Parathyroid adenoma (tissue), 2 donors: ENCODE measurements around the gene EVI2B.
"Not testable (repeated sequence)": the region's sequence is repeated elsewhere in the genome, so short reads cannot be mapped to it uniquely, and the experiment has no call there.

Experiments
- H2AFZ ChIP-seq: fragments of 300-600 bp; sonication (generic); one replicate; pipeline ENCODE4 v1.7.0; 2017; ENCODE audit warnings: antibody characterized with exemption, mild to moderate bottlenecking
- H3K27ac ChIP-seq: fragments of 300-600 bp; sonication (generic); one replicate; pipeline ENCODE4 v1.7.0; 2017
- H3K27me3 ChIP-seq: fragments of 300-600 bp; sonication (generic); one replicate; pipeline ENCODE4 v1.7.0; 2017; ENCODE audit warnings: low read length; ENCODE audit not compliant: control insufficient read depth, insufficient read depth
- H3K36me3 ChIP-seq: fragments of 300-600 bp; sonication (generic); one replicate; pipeline ENCODE4 v1.7.0; 2017; ENCODE audit warnings: low read length; ENCODE audit not compliant: control insufficient read depth, insufficient read depth
- H3K4me1 ChIP-seq: fragments of 300-600 bp; sonication (generic); one replicate; pipeline ENCODE4 v1.7.0; 2017; ENCODE audit warnings: control low read depth
- H3K4me2 ChIP-seq: fragments of 300-600 bp; sonication (generic); one replicate; pipeline ENCODE4 v1.7.0; 2017; ENCODE audit warnings: low read length
- H3K4me3 ChIP-seq: fragments of 300-600 bp; sonication (generic); one replicate; pipeline ENCODE4 v1.7.0; 2017; ENCODE audit warnings: low read depth, low read length
- H3K79me2 ChIP-seq: fragments of 300-600 bp; sonication (generic); one replicate; pipeline ENCODE4 v1.7.0; 2017; ENCODE audit warnings: control low read depth
- H3K9ac ChIP-seq: fragments of 300-600 bp; sonication (generic); one replicate; pipeline ENCODE4 v1.7.0; 2017; ENCODE audit warnings: mild to moderate bottlenecking
- H3K9me3 ChIP-seq: fragments of 300-600 bp; sonication (generic); one replicate; pipeline ENCODE4 v1.7.0; 2017; ENCODE audit warnings: low read length; ENCODE audit not compliant: control insufficient read depth
- CTCF ChIP-seq: fragments of 300-600 bp; sonication (generic); IDR thresholded peaks from one replicate; pipeline ENCODE4 v1.7.0; 2017; ENCODE audit warnings: antibody characterized with exemption, mild to moderate bottlenecking
- donor health status: primary hyperparathyroidism.

EVI2B gene

GRCh38 chr17:31272803-31273202 lies 41.1 kb downstream of the EVI2B start:
- no peaks in the 10 kb centered on the region for H3K9me3 ChIP-seq
- H3K9ac ChIP-seq: no peak overlapping the region
- H3K4me3 ChIP-seq: no peak overlapping the region
- TF ChIP-seq CTCF: no peak
- no peaks in the 10 kb centered on the region for H3K27me3 ChIP-seq
- H3K79me2 ChIP-seq: no peaks in the 10 kb centered on the region
- no peaks in the 10 kb centered on the region for H3K36me3 ChIP-seq
- no peak overlapping the region for H3K27ac ChIP-seq
- H3K4me2 ChIP-seq: no peak overlapping the region
- no peak overlapping the region for H2AFZ ChIP-seq
- H3K4me1 ChIP-seq: peaks cover 10% of the 10 kb centered on the region

- Histone ChIP-seq H3K79me2 (no peaks in the 10 kb centered on the region), H3K4me1 (peaks cover 10% of the 10 kb centered on the region), H3K4me2 (no peak overlapping the region), H3K36me3 (no peaks in the 10 kb centered on the region), H3K4me3 (no peak overlapping the region), H3K27ac (no peak overlapping the region), H3K9ac (no peak overlapping the region), H3K27me3 (no peaks in the 10 kb centered on the region), H3K9me3 (no peaks in the 10 kb centered on the region), H2AFZ (no peak overlapping the region)
- TF ChIP-seq CTCF: no peak
Measured at GRCh38 chr17:31272236-31272635, 41.6 kb downstream of the EVI2B start.

- no peak for TF ChIP-seq CTCF
- no peaks in the 10 kb centered on the region for H3K27me3 ChIP-seq
- no peaks in the 10 kb centered on the region for H3K79me2 ChIP-seq
- no peak overlapping the region for H3K9ac ChIP-seq
- H3K36me3 ChIP-seq: no peaks in the 10 kb centered on the region
- no peak overlapping the region for H3K4me2 ChIP-seq
- H3K4me3 ChIP-seq: no peak overlapping the region
- H3K4me1 ChIP-seq: peaks cover 10% of the 10 kb centered on the region
- H3K27ac ChIP-seq: no peak overlapping the region
- H2AFZ ChIP-seq: no peak overlapping the region
- H3K9me3 ChIP-seq: no peaks in the 10 kb centered on the region
Measured at GRCh38 chr17:31269578-31269983, 44.3 kb downstream of the EVI2B start.

- Histone ChIP-seq H3K27me3 (no peaks in the 10 kb centered on the region), H3K79me2 (no peaks in the 10 kb centered on the region), H3K36me3 (no peaks in the 10 kb centered on the region), H2AFZ (no peak overlapping the region), H3K27ac (no peak overlapping the region), H3K4me2 (no peak overlapping the region), H3K4me1 (peaks cover 10% of the 10 kb centered on the region), H3K9ac (no peak overlapping the region), H3K9me3 (no peaks in the 10 kb centered on the region), H3K4me3 (no peak overlapping the region)
- no peak for TF ChIP-seq CTCF
Measured at GRCh38 chr17:31269036-31269577, 44.7 kb downstream of the EVI2B start.

GRCh38 chr17:31266042-31266441 lies 47.8 kb downstream of the EVI2B start:
- no peaks in the 10 kb centered on the region for H3K79me2 ChIP-seq
- no peak overlapping the region for H2AFZ ChIP-seq
- H3K4me2 ChIP-seq: no peak overlapping the region
- H3K27ac ChIP-seq: no peak overlapping the region
- no peaks in the 10 kb centered on the region for H3K9me3 ChIP-seq
- H3K9ac ChIP-seq: no peak overlapping the region
- no peak for TF ChIP-seq CTCF
- H3K4me3 ChIP-seq: no peak overlapping the region
- H3K36me3 ChIP-seq: no peaks in the 10 kb centered on the region
- no peaks in the 10 kb centered on the region for H3K27me3 ChIP-seq
- peaks cover 10% of the 10 kb centered on the region for H3K4me1 ChIP-seq

GRCh38 chr17:31262923-31263322 lies 50.9 kb downstream of the EVI2B start:
- H3K27ac ChIP-seq, H3K27me3 ChIP-seq, H3K4me1 ChIP-seq, H2AFZ ChIP-seq, H3K9ac ChIP-seq, H3K36me3 ChIP-seq, H3K9me3 ChIP-seq, H3K4me2 ChIP-seq, H3K4me3 ChIP-seq, H3K79me2 ChIP-seq: not testable (repeated sequence)
